GM19324 (cell line): ENCODE measurements around the gene KCNIP4.

Source experiments
- ATAC-seq: cut with Tn5 transposase; IDR thresholded peaks from one replicate; pipeline ENCODE4 v1.9.1; 2021; ENCODE audit warnings: mild to moderate bottlenecking, moderate library complexity; ENCODE audit not compliant: unreplicated experiment, low FRiP score

Gene KCNIP4

DNA sequence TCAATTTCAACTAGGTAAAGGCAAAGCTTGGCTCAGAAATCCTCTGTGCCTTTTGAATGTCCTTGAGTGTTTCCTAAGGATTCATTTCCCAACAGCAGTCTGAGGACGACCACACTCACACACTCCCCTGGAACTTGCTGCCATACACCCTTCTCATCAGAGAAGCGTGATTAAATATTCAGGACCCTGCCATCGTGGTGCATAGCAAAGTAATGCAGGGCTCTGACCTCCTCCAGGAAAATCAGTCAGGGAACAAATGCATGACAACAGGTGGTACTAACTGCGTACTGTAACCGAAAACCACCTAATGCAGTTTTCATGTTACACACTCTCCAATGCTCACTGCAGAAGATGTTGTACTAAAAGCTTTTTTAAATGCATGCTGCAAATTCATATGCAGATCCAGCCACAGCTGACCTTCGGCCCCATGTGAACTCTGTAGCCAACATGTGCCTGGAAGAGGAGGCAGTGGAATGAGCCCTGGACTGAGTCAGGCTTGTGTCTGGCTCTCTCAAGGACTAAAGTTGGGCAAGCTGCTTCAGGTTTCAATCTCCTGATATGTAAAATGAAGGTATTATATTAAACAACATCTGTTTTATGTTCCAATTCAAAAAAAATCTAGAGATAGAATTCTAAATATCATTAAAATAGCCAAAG is 238.3 kb downstream of the KCNIP4 start:
- no peak for ATAC-seq

GRCh38 chr4:21709761-21710160 is 238.8 kb downstream of the KCNIP4 start:
- no peak for ATAC-seq

GRCh38 chr4:21709031-21709430 is 239.5 kb downstream of the KCNIP4 start:
- ATAC-seq: no peak

DNA sequence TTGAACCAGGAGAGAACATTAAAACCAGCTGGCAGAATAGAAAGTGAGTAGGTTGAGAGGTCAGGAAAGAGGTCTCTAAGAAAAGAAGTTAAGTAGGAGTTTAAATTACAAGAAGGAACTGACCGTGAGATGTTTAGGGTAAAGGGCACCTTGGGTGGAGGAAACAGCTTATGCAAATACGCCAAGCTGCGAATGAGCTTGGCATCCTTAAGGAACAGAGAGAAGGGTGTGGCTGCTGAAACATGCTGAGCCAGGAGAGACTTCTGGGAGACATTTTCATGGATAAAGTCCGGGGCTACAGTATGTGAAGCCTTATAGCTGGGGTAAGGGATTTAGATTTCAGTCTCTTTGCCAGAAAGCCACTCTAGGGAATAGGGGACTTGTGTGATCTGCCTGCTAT is 249.1 kb downstream of the KCNIP4 start:
- no peak for ATAC-seq

DNA sequence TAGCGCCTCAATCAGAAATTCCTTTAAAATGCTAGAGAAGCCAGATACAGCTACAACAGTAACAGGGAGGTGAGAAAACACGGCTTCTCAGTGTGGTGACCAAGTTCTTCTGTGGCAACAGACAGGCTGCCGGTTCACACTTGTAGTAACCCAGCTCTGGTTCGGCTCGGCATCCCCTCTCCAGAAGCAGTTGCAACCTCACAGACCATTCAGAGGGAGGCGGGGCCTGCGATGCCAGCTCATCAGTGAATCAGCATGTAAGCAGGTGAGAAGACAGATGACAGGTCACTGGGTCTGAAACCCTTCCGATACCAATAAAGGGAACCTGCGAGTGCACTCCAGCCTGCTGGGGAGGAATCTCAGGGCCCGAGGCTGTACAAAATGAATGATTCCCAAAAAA is 251.0 kb downstream of the KCNIP4 start:
- ATAC-seq: no peak

- no peak for ATAC-seq
Observed at GRCh38 chr4:21695141-21695540, 253.4 kb downstream of the KCNIP4 start.

- no peak for ATAC-seq
Observed at GRCh38 chr4:21692241-21692640, 256.3 kb downstream of the KCNIP4 start.

DNA sequence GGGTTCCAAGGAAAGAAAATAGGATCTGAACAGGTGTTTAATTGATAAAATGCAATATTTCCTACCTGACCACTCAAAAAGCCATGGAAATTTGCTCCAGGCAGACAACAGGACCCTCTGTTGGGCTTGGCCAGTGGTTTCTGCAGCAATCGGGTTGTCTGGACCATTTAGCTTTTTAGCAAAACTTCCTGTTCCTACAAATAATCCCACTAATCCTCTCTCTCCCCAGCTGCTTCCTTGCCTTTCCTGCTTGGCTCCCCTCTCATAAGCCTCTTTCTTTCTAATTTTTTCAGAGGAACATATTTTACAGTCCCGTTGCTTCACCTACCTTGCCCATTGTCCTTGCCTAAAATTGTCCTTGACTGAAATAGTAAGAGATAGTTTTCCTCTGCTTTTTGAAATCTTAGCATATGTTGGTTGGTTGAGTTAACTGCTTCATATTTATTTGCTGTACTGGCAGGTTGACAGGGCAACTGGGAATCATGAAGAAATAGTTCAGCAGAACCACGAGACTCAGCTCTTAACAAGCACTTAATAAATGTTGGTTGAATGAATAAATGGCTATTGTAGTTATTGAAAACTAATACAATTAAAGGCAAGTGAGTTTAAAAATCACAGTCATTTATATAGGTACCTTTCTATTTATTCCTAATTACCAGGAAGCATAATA is 259.8 kb downstream of the KCNIP4 start:
- ATAC-seq: no peak

- ATAC-seq: no peak
Observed at GRCh38 chr4:21685911-21686310, 262.7 kb downstream of the KCNIP4 start.

DNA sequence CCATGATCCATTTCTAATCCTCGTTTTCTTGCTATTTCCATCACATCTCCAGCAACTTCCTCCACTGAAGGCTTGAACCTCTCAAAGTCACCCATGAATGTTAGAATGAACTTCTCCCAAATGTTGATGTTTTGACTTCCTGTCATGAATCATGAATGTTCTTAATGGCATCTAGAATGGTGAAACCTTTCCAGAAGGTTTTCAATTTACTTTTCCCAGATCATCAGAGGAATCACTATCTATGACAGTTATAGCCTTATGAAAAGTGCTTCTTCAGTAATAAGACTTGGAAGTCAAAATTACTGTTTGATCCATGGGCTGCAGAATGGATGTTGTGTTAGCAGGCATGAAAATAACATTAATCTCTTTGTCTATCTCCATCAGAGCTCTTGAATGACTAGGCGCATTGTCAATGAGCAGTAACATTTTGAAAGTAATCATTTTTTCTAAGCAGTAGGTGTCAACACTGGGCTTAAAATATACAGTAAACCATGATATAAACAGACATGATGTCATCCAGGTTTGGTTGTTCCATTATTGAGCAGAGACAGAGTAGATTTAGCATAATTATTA is 268.2 kb downstream of the KCNIP4 start:
- ATAC-seq: no peak

- no peak for ATAC-seq
Observed at GRCh38 chr4:21678711-21679110, 269.9 kb downstream of the KCNIP4 start.

GRCh38 chr4:21677173-21677572 is 271.4 kb downstream of the KCNIP4 start:
- ATAC-seq: no peak

DNA sequence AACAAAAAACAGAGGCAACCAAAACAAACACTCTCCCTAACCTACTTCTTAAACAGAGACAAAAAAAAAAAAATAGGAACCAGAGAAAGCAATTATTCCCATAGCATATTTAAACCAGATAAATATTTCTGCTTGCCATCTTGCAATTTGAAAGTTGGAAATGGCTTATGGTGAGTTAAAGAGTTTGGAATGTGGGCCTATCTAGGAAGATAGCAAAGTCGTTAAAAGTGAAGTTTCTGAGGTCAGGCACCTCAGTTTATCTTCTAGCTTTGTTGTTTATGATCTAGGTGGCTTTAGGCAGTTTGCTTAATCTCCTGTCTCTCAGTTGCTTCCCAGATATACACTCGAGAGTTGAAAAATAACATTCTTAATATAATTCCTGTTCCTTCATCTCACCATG is 284.2 kb downstream of the KCNIP4 start:
- no peak for ATAC-seq

- no peak for ATAC-seq
Observed at GRCh38 chr4:21656832-21657231, 291.7 kb downstream of the KCNIP4 start.

DNA sequence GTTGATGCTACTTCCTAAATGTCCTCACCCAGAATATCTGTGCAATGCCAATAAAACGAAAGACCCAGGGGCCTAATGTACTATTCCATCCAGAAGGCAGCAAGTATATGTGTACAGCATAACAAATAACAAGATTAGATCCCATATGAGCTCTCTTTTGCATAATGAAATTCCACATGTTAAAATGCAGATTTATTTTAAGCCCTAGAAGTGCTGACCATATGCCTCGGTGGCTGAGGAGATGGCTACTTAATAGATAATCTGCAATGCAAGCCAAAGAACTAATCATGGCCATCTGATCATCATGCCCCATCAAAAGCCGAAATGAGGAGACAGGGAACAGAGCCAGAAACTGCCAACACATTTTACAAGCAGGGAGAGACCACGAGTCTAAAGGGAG is 293.5 kb downstream of the KCNIP4 start:
- ATAC-seq: no peak

DNA sequence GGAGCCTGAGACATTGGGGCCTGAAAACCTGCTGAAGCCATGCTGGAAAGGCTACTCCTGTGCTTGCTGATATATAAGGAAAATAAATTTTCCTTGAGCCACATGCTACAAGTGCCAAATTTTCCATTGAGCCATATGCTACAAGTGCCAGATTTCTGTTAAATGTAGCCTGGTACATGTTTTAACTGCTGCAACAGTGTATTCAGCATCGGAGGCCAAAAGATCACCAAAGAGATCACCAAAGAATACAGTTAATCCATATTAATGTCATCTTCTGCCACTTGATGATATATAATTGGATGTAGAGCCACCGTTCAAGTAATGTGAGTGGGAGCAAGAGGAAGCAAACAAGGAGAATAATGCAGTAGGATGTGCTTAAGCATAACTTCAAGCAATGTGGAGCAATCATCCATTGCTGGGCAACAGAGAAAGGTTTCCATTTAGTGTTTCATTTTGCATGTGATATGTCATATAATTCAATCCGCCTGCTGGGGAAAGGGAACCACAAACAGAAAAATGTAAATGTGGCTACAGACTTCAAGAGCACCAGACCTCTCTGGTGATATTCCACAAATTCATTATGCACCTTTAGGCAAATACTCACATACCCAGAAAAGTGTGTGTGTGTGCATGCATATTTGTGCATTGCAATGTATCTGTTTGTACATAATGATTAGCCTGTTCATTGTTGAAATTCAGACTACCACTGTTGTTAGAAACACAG is 295.9 kb downstream of the KCNIP4 start:
- ATAC-seq: no peak

DNA sequence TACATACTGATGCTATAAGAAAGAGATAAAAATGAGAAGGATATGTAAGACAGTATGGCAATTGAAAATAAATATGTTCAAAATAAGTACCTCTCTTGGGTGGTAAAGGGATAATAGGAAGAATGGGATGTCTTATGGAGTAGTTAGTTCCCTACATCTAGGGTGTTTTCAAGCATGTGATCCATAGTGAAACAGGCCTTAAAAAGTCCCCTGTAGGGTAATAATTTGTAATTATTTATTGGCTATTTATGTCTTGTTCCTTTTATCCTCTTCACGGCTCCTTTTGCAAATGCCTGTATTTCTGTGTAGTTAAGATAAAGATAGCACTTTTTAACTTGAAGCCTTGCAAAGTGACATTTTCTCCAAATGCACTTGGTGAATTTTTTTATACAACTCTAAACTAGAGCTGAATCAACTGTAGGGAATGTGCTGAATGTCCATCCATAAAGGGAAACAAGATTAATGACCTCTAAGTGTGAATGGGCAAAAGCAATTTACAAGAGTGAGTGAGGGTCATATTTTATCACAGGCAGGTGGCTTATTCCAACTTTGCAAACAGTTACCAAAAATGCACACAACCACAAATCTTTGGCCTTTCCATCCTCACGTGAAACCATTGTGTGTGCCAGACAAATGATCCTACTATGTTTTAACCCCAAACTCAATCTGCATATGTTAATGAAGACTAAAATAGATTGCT is 299.0 kb downstream of the KCNIP4 start:
- ATAC-seq: no peak

DNA sequence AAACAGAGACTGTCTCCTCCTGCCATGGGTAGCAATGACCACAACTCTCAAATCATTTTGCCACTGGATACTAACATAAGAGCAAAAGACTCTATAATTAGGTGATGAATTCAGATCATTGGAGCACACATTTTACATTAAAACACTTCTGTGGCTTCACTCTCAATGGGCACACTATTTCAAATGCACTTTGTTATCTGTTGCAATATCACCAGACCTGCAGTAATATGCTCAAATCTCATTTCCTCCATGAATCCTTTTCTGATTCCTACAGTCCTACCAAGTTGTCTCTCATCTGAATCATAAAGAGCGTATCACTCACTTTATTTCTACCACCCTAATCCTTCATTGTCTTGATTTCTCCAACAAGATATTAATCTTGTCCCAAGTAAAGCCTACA is 302.8 kb downstream of the KCNIP4 start:
- ATAC-seq: no peak

DNA sequence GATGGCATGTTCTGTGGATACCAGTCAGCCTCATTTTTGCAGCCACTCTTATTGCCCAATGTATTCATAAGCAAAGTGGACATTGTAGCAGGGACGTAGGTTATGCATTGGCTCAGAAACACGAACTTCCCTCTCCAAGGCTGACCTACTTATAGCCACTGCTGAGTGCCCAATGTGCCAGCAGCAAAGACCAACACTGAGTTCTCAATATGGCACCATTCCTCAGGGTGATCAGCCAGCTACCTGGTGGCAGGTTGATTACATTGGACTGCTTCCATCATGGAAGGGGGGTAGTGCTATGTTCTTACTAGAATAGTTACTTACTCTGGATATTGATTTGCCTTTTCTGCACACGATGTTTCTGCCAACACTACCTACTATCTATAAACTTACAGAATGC is 306.9 kb downstream of the KCNIP4 start:
- ATAC-seq: no peak

- no peak for ATAC-seq
Observed at GRCh38 chr4:21638171-21638725, 310.3 kb downstream of the KCNIP4 start.
